Cardiac fibroblast (primary cell): Measurements from ENCODE around the gene ZNF726.

Experiments used
- DNase-seq, 2 donors: peaks; one replicate each; pipeline versions ENCODE4 v3.0.0 to v3.0.0-alpha.2; 2010; ENCODE audit warnings: low read depth in 2 of 2
- H3K4me3 ChIP-seq, 2 donors: replicated peaks in 1 of 2; 1 replicate in 1 of 2; 2 replicates in 1 of 2; pipeline ENCODE4 v1.5.1; 2011; ENCODE audit warnings: low read depth in 2 of 2, low read length in 2 of 2, mild to moderate bottlenecking in 2 of 2, moderate library complexity in 1 of 2
- TF ChIP-seq, protein P1 (sequence below): IDR thresholded peaks from one replicate; pipeline ENCODE4 v1.5.1; 2011; ENCODE audit warnings: low read depth, mild to moderate bottlenecking, low read length, inconsistent platforms

The ZNF726 gene

DNA sequence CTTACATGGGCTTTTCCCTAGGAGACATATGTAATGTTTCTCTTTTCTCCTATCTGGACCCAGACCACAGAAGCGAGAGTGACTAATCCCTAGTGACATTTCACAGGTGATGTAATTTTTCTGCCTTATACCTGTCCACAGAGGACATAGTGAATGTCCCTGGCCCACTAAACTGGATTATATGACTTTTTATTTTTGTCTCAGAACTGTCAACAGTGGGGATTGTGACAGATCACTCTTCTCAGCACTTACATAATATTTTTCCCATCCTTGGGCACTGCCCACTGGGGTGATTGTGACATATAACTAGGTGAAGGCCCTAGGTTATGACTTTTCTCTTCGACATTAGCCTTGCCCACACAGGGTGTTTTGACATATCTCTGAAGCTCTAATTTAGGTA, 7.9 kb upstream of the ZNF726 start:
- H3K4me3 ChIP-seq = no peak overlapping the region
- TF ChIP-seq, protein P1, sequence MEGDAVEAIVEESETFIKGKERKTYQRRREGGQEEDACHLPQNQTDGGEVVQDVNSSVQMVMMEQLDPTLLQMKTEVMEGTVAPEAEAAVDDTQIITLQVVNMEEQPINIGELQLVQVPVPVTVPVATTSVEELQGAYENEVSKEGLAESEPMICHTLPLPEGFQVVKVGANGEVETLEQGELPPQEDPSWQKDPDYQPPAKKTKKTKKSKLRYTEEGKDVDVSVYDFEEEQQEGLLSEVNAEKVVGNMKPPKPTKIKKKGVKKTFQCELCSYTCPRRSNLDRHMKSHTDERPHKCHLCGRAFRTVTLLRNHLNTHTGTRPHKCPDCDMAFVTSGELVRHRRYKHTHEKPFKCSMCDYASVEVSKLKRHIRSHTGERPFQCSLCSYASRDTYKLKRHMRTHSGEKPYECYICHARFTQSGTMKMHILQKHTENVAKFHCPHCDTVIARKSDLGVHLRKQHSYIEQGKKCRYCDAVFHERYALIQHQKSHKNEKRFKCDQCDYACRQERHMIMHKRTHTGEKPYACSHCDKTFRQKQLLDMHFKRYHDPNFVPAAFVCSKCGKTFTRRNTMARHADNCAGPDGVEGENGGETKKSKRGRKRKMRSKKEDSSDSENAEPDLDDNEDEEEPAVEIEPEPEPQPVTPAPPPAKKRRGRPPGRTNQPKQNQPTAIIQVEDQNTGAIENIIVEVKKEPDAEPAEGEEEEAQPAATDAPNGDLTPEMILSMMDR = no peak
- DNase-seq = no peak

DNA sequence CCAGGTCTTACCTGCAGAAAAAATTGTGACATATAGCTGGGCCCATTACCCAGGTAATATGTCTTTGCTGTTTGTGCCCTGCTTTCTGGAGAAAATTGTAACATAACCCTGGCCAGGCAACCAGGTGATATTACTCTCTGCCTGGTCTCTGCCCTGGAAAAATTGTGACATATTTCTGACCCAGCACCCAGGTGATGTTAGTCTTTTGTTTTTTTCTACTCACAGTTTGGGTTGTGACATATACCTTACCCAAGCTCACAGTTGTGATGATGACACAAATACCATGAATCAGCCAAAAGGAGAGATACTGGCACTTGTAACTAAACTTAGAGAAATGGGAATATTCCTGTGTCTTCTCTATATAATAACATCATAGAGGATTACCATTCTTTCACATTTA, 6.5 kb upstream of the ZNF726 start:
- TF ChIP-seq, protein P1 = no peak
- no peak for DNase-seq
- H3K4me3 ChIP-seq = no peak overlapping the region

DNA sequence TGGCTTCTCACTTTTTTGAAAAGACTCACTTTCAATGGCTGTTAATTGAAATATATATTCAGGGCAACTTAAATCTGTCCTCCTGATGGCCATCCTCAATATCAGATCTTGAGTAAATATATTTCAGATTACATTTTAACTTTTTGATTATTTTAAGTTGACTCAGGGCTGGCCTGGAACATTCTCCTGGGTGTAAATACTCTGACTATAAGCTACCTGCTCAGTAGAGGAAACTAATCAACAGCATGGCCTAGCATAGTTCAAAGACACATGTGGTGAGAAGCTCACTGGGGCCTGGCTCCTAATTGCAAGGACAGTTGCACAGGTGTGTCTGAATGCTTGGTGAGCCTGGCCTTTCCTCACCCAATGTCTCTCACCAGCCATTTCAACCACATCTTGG, 5.5 kb upstream of the ZNF726 start:
- no peak overlapping the region for H3K4me3 ChIP-seq
- TF ChIP-seq, protein P1 = no peak
- no peak for DNase-seq

DNA sequence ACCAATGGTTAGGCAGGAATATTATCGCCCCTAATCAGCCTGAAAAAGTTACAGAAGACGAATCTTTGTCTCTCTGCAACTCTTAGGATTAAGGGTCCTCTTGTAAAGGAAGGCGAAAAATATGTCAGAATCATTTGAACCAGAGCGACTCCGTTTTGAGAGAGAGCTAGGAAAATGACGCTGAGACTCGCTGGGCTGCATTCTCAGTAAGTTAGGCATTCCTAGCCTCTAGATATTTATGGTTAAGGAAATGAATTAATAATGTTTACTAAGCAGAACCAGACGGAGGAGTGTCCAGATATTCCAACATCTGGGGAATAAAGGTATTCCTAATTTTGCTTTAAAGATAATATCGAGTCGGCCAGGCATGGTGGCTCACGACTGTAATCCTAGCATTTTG, 755 bp upstream of the ZNF726 start:
- TF ChIP-seq, protein P1 = no peak
- H3K4me3 ChIP-seq = no peak overlapping the region
- no peak for DNase-seq

DNA sequence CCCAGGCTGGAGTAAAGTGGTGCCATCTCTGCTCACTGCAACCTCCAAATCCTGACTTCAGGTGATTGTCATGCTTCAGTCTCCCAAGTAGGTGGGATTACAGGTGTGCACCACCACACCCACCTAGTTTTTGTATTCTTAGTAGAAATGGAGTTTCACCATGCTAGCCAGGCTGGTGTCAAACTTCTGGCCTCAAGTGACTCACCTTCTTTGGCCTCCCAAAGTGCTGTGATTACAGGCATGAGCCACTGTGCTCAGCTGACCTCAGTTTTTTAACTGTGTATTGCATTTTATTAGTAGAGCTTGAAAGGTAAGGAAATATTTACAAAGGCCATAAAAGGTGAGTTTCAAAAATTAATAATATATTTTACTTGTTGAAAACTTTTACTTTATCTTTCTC, 2.3 kb downstream of the ZNF726 start:
- TF ChIP-seq, protein P1 = no peak
- peak in 1 of 2 donors; percentile 52 for DNase-seq
- H3K4me3 ChIP-seq = no peak overlapping the region

DNA sequence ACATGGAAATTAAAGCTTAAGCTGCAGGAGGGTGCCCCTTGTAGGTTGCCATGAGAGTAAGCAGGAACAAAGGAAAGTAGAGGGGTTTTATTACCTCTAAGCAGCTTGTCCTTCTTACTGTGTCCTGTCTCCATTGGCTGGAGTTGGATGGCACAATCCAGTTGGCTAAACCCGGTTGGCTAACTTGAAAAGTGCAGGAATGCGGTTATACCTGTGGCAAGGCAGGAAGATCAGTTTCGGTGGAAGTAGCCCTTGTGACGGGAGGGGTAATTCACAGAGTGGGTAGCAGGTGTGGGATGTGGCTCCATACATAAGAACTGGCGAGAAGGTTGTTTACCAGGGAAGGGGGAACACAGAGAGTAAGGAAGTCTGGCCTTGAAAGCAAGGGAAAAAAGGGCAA, 3.2 kb downstream of the ZNF726 start:
- TF ChIP-seq, protein P1 = no peak
- no peak overlapping the region for H3K4me3 ChIP-seq
- DNase-seq = no peak

DNA sequence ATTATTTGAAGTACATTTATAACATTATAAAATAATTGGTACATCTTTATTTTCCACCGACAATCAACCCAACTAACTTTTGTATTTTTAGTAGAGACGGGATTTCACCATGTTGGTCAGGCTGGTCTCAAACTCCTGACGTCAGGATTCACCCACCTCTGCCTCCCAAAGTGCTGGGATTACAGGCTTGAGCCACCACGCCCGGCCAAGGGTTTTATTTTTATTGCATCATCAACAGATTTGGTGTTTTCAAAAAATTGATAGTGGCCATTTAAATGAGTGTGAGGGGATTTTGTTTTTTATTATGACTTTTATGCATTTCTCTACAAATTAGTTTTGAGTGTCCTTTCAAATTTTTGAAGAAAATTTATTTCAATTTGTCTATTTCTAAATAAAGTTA, 10.6 kb downstream of the ZNF726 start:
- TF ChIP-seq, protein P1 = no peak
- no peak for DNase-seq
- H3K4me3 ChIP-seq = no peak overlapping the region
